Thyroid gland (tissue), 4 donors: Measurements from ENCODE around the gene IL17RC.
A peak's percentile ranks its signal among the peaks of the same experiment; 100 is the strongest.

Source experiments
- CTCF ChIP-seq, 6 experiments: fragments of 200-600 bp in 3 of 6; fragments of 450-650 bp in 3 of 6; sonication (generic) in 3 of 6; IDR thresholded peaks; one replicate each; pipeline ENCODE4 v1.5.1; 2016 to 2019; ENCODE audit warnings: antibody characterized with exemption in 6 of 6, mild to moderate bottlenecking in 2 of 6, inconsistent platforms in 1 of 6, moderate library complexity in 1 of 6
- POLR2A ChIP-seq, 2 donors: fragments of 450-650 bp; IDR thresholded peaks; one replicate each; pipeline ENCODE4 v1.6.1; 2017; ENCODE audit warnings: antibody characterized with exemption in 2 of 2, mild to moderate bottlenecking in 2 of 2, moderate library complexity in 1 of 2

- TF ChIP-seq CTCF (IDR thresholded peaks at IDR 0.05): no peak
- peak; percentile 53 to 97 for TF ChIP-seq POLR2A (IDR thresholded peaks at IDR 0.05)
These were observed 16.8 kb downstream of the IL17RC start, which contains the start of gene CRELD1 for GRCh38 chr3:9933561-9934234.
